ENCODE measurements around the gene PARP8. TPM values are rescaled to one million over a fixed set of nuclear protein-coding genes. Genes with fewer than 3 reads are reported as not detected.
"Not testable (repeated sequence)": the region's sequence is repeated elsewhere in the genome, so short reads cannot be mapped to it uniquely, and the experiment has no call there.

The PARP8 gene
- total RNA-seq, 2 donors from 2014 or later: 5.4 to 6.7 TPM

DNA sequence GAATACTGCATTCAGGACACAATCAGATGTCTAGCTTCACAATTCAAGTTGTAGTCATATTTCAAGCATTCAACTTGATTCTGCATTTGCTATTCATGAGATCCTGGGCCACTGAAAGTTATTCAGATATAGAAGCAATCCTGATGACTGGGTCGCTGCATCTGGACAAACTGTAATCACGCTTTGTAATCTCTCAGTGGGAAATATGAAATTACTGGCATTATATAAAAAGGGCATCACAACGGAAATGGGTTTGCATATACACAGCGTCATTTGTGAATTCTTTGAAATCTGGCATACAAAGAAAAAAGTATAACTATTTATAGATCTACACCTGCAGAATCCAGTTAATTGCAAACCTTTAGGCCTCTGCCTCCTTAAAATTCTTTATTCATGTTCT lies 102.2 kb downstream of the PARP8 start:
- no peaks in the 10 kb centered on the region for H3K27me3 ChIP-seq
- no peaks in the 10 kb centered on the region for H3K9me3 ChIP-seq
- intact Hi-C loops (cut with DNase I): no loop called here
- H3K36me3 ChIP-seq: no peaks in the 10 kb centered on the region
- no peak overlapping the region for H3K4me3 ChIP-seq
- H3K27ac ChIP-seq: no peak overlapping the region
- TF ChIP-seq, protein P1, sequence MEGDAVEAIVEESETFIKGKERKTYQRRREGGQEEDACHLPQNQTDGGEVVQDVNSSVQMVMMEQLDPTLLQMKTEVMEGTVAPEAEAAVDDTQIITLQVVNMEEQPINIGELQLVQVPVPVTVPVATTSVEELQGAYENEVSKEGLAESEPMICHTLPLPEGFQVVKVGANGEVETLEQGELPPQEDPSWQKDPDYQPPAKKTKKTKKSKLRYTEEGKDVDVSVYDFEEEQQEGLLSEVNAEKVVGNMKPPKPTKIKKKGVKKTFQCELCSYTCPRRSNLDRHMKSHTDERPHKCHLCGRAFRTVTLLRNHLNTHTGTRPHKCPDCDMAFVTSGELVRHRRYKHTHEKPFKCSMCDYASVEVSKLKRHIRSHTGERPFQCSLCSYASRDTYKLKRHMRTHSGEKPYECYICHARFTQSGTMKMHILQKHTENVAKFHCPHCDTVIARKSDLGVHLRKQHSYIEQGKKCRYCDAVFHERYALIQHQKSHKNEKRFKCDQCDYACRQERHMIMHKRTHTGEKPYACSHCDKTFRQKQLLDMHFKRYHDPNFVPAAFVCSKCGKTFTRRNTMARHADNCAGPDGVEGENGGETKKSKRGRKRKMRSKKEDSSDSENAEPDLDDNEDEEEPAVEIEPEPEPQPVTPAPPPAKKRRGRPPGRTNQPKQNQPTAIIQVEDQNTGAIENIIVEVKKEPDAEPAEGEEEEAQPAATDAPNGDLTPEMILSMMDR (IDR thresholded peaks at IDR 0.05): no peak
- H3K9ac ChIP-seq (ENCODE audit: low read depth in 2 of 2, low read length in 2 of 2): no peak overlapping the region
- DNase-seq: no peak
- H3K4me1 ChIP-seq: no peaks in the 10 kb centered on the region

DNA sequence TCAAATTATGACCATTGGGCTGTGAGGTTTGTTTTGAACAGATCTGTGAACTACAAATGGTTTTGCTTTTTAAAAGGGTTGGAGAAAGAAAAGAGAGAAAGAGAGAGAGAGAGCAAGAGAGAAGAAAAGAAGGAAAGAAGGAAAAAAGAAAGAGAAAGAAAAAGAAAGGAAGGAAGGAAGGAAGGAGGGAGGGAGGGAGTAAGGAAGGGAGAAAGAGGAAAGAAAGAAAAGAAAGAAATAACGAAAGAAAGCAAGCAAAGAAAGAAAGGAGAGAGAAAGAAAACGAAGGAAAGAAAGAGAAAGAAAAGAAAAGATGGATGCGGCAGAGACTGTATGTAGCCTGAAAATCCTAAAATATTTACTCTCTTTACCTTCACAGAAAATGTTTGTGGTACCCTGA lies 104.0 kb downstream of the PARP8 start:
- Histone ChIP-seq H3K4me3 (no peak overlapping the region), H3K27me3 (no peaks in the 10 kb centered on the region), H3K4me1 (no peaks in the 10 kb centered on the region), H3K36me3 (no peaks in the 10 kb centered on the region), H3K27ac (no peak overlapping the region), H3K9ac (ENCODE audit: low read depth in 2 of 2, low read length in 2 of 2) (no peak overlapping the region), H3K9me3 (no peaks in the 10 kb centered on the region)
- intact Hi-C loops (cut with DNase I): no loop called here
- TF ChIP-seq, protein P1 (IDR thresholded peaks at IDR 0.05): no peak
- no peak for DNase-seq

DNA sequence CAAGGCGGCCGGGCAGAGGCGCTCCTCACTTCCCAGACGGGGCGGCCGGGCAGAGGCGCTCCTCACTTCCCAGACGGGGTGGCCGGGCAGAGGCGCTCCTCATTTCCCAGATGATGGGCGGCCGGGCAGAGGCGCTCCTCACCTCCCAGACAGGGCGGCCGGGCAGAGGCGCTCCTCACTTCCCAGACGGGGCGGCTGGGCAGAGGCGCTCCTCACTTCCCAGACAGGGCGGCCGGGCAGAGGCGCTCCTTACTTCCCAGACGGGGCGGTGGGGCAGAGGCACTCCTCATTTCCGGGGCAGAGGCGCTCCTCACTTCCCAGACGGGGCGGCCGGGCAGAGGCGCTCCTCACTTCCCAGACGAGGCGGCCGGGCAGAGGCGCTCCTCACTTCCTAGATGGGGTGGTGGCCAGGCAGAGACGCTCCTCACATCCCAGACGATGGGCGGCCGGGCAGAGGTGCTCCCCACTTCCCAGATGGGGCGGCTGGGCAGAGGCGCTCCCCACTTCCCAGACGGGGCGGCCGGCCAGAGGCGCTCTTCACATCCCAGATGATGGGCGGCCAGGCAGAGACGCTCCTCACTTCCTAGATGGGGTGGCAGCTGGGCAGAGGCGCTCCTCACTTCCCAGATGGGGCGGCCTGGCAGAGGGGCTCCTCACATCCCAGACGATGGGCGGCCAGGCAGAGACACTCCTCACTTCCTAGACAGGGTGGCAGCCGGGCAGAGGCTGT lies 108.2 kb downstream of the PARP8 start:
- H3K4me3 ChIP-seq; H3K9ac ChIP-seq (ENCODE audit: low read depth in 2 of 2, low read length in 2 of 2); H3K27ac ChIP-seq; DNase-seq; intact Hi-C loops (cut with DNase I); H3K36me3 ChIP-seq; H3K4me1 ChIP-seq; H3K9me3 ChIP-seq; H3K27me3 ChIP-seq: not testable (repeated sequence)

GRCh38 chr5:50786073-50786472 lies 119.6 kb downstream of the PARP8 start:
- intact Hi-C loops (cut with DNase I): no loop called here
- DNase-seq: no peak
- TF ChIP-seq, protein P1 (IDR thresholded peaks at IDR 0.05): no peak
- H3K4me1 ChIP-seq: no peaks in the 10 kb centered on the region
- no peaks in the 10 kb centered on the region for H3K9me3 ChIP-seq
- H3K9ac ChIP-seq (ENCODE audit: low read depth in 2 of 2, low read length in 2 of 2): no peak overlapping the region
- H3K4me3 ChIP-seq: no peak overlapping the region
- no peak overlapping the region for H3K27ac ChIP-seq
- no peaks in the 10 kb centered on the region for H3K27me3 ChIP-seq
- no peaks in the 10 kb centered on the region for H3K36me3 ChIP-seq

DNA sequence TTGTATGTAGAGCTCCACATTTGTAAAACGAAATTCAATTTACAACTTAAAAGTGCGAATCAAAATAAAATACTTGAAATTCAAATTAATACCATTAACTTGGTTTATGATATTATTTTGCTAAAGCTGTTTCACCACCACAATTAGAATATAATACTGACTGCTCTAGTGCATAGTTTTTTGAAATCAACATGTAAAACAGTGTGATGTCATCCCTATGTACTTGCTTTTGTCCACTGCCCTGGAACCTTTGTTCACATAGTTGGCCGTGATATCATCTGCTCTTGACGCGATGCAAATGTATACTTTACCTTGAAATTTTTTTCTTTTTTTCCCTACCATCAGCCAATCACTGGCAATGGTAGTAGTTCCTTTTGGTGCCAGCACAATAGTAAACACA lies 125.4 kb downstream of the PARP8 start:
- intact Hi-C loops (cut with DNase I): no loop called here
- no peak overlapping the region for H3K27ac ChIP-seq
- H3K9ac ChIP-seq (ENCODE audit: low read depth in 2 of 2, low read length in 2 of 2): no peak overlapping the region
- H3K9me3 ChIP-seq: no peaks in the 10 kb centered on the region
- TF ChIP-seq, protein P1 (IDR thresholded peaks at IDR 0.05): no peak
- H3K27me3 ChIP-seq: no peaks in the 10 kb centered on the region
- H3K36me3 ChIP-seq: no peaks in the 10 kb centered on the region
- no peaks in the 10 kb centered on the region for H3K4me1 ChIP-seq
- no peak for DNase-seq
- H3K4me3 ChIP-seq: no peak overlapping the region

- Histone ChIP-seq H3K36me3 (no peaks in the 10 kb centered on the region), H3K9ac (ENCODE audit: low read depth in 2 of 2, low read length in 2 of 2) (no peak overlapping the region), H3K27ac (no peak overlapping the region), H3K27me3 (no peaks in the 10 kb centered on the region), H3K4me1 (no peaks in the 10 kb centered on the region), H3K9me3 (no peaks in the 10 kb centered on the region), H3K4me3 (no peak overlapping the region)
- intact Hi-C loops (cut with DNase I): no loop called here
- TF ChIP-seq, protein P1 (IDR thresholded peaks at IDR 0.05): no peak
- DNase-seq: no peak
Measured at GRCh38 chr5:50792843-50793242, 126.4 kb downstream of the PARP8 start.

Data from colonic mucosa (tissue), 4 donors.